Measurements from ENCODE around the gene GABPA. TPM values are rescaled to one million over a fixed set of nuclear protein-coding genes. Genes with fewer than 3 reads are reported as not detected.
"Not testable (repeated sequence)": the region's sequence is repeated elsewhere in the genome, so short reads cannot be mapped to it uniquely, and the experiment has no call there.

GABPA gene
- polyA plus RNA-seq, 3 donors from 2014 or later = 12.6 to 20.8 (median 14.8) TPM

DNA sequence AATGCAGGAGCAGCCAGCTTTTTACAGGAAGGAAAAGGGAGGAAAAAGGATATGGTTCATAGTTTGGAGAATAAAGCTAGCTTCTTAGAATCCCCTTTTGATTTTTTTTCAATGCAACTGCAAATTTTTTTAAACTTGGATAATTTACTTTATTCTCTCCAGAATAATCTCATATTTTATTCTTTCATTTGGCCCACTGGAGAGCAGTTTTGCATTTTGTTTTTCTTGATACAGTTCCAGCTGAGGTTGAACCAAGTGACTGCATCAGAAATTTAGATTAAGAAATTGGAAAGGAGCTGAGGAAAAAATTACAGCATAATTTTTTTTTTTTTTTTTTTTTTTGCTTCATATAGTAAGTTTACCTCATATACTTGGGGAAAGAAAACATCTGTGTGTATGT, 22.8 kb downstream of the GABPA start:
- Mint-ChIP-seq H3K27me3 (ENCODE audit: low read depth in 3 of 3) (peaks cover 0 to 5% (median 0%) of the 10 kb centered on the region in 3 donors), H3K9me3 (no peaks in the 10 kb centered on the region), H3K36me3 (peaks cover 26 to 64% (median 38%) of the 10 kb centered on the region in 3 donors), H3K4me1 (peaks cover 20 to 46% of the 10 kb centered on the region in 2 donors), H3K4me3 (no peak overlapping the region), H3K27ac (peak overlapping the region in 4 of 6 donors; percentile 3 to 55 (median 29))
- no peak for DNase-seq

GRCh38 chr21:25759573-25759972, 24.8 kb downstream of the GABPA start:
- Mint-ChIP-seq H3K4me1 (peaks cover 19 to 46% of the 10 kb centered on the region in 2 donors), H3K36me3 (peaks cover 23 to 61% (median 38%) of the 10 kb centered on the region in 3 donors), H3K27me3 (ENCODE audit: low read depth in 3 of 3) (peaks cover 0 to 5% (median 0%) of the 10 kb centered on the region in 3 donors), H3K27ac (peak overlapping the region in 2 of 6 donors; percentile 18 to 21), H3K9me3 (no peaks in the 10 kb centered on the region), H3K4me3 (no peak overlapping the region)
- DNase-seq = no peak

DNA sequence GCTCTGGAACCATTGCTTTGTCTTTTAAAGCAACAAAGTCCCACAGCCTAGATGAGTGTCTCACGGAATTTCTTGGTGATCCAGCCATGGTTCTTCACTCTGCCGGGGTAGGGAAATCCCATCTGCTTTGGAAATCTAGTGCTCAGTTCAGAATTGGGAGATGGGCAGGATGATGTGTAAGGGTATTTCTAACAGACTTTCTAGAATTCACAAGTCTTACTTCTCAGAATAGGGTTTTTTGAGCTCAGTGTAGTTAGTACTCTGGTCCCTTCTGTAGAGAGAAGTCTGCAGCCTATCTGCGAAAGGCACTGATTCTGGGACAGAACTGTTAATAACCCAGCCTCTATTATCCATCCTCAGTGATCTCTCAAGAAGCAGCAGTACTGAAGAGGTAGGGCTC, 25.3 kb downstream of the GABPA start:
- no peaks in the 10 kb centered on the region for H3K9me3 Mint-ChIP-seq
- peaks cover 19 to 45% of the 10 kb centered on the region in 2 donors for H3K4me1 Mint-ChIP-seq
- peaks cover 0 to 5% (median 0%) of the 10 kb centered on the region in 3 donors for H3K27me3 Mint-ChIP-seq (ENCODE audit: low read depth in 3 of 3)
- no peak overlapping the region for H3K4me3 Mint-ChIP-seq
- H3K27ac Mint-ChIP-seq = peak overlapping the region in 2 of 6 donors; percentile 18 to 22
- DNase-seq = no peak
- peaks cover 25 to 62% (median 39%) of the 10 kb centered on the region in 3 donors for H3K36me3 Mint-ChIP-seq

- no peak for DNase-seq
- Mint-ChIP-seq H3K27me3 (ENCODE audit: low read depth in 3 of 3) (peaks cover 0 to 3% (median 0%) of the 10 kb centered on the region in 3 donors), H3K4me3 (no peak overlapping the region), H3K4me1 (peaks cover 19 to 39% of the 10 kb centered on the region in 2 donors), H3K36me3 (peaks cover 30 to 62% (median 45%) of the 10 kb centered on the region in 3 donors), H3K27ac (peak overlapping the region in 1 of 6 donors; percentile 18), H3K9me3 (no peaks in the 10 kb centered on the region)
Observed at GRCh38 chr21:25760677-25761076, 25.9 kb downstream of the GABPA start.

- Mint-ChIP-seq H3K9me3 (no peaks in the 10 kb centered on the region), H3K27ac (no peak overlapping the region), H3K27me3 (ENCODE audit: low read depth in 3 of 3) (peaks cover 0 to 2% (median 0%) of the 10 kb centered on the region in 3 donors), H3K36me3 (peaks cover 31 to 71% (median 35%) of the 10 kb centered on the region in 3 donors), H3K4me3 (no peak overlapping the region), H3K4me1 (peaks cover 5 to 14% of the 10 kb centered on the region in 2 donors)
- DNase-seq = no peak
Observed at GRCh38 chr21:25764065-25764464, 29.3 kb downstream of the GABPA start.

DNA sequence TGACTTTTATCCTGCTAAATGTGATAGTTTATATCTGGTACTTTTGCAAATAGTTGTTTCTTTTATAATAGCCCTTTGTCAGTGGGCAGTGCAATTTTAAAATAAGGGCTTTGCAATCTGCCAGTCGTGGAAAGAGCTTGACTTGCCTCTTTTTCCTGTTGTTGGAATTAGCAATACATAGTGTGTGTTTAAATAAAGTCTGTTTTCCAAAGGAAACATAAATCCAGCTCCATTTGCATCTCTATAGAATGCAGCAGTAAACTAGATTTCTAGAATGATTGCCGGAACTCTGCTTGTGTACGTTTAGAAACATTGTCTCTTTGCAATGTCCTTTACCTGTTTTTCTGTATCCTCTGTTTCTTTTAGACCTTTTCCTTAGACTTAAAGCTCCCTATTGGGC, 33.1 kb downstream of the GABPA start:
- no peak for DNase-seq
- no peaks in the 10 kb centered on the region for H3K27me3 Mint-ChIP-seq (ENCODE audit: low read depth in 3 of 3)
- H3K4me1 Mint-ChIP-seq = no peaks in the 10 kb centered on the region
- H3K36me3 Mint-ChIP-seq = peaks cover 23 to 48% (median 45%) of the 10 kb centered on the region in 3 donors
- H3K4me3 Mint-ChIP-seq = no peak overlapping the region
- H3K9me3 Mint-ChIP-seq = no peaks in the 10 kb centered on the region
- peak overlapping the region in 1 of 6 donors; percentile 47 for H3K27ac Mint-ChIP-seq

GRCh38 chr21:25772686-25773085, 37.9 kb downstream of the GABPA start:
- no peak for DNase-seq
- Mint-ChIP-seq H3K36me3 (peaks cover 0 to 21% (median 12%) of the 10 kb centered on the region in 3 donors), H3K27me3 (ENCODE audit: low read depth in 3 of 3) (no peaks in the 10 kb centered on the region), H3K27ac (peak overlapping the region in 3 of 6 donors; percentile 10 to 68 (median 14)), H3K4me1 (no peaks in the 10 kb centered on the region), H3K4me3 (no peak overlapping the region), H3K9me3 (no peaks in the 10 kb centered on the region)

GRCh38 chr21:25776440-25776839, 41.7 kb downstream of the GABPA start:
- Mint-ChIP-seq H3K27me3 (ENCODE audit: low read depth in 3 of 3) (no peaks in the 10 kb centered on the region), H3K36me3 (peaks cover 0 to 3% (median 3%) of the 10 kb centered on the region in 3 donors), H3K9me3 (no peaks in the 10 kb centered on the region), H3K4me1 (no peaks in the 10 kb centered on the region), H3K27ac (no peak overlapping the region), H3K4me3 (no peak overlapping the region)
- DNase-seq = no peak

GRCh38 chr21:25778126-25778875, 43.5 kb downstream of the GABPA start:
- H3K36me3 Mint-ChIP-seq; H3K9me3 Mint-ChIP-seq; DNase-seq; H3K4me1 Mint-ChIP-seq; H3K27ac Mint-ChIP-seq; H3K27me3 Mint-ChIP-seq (ENCODE audit: low read depth in 3 of 3); H3K4me3 Mint-ChIP-seq: not testable (repeated sequence)

DNA sequence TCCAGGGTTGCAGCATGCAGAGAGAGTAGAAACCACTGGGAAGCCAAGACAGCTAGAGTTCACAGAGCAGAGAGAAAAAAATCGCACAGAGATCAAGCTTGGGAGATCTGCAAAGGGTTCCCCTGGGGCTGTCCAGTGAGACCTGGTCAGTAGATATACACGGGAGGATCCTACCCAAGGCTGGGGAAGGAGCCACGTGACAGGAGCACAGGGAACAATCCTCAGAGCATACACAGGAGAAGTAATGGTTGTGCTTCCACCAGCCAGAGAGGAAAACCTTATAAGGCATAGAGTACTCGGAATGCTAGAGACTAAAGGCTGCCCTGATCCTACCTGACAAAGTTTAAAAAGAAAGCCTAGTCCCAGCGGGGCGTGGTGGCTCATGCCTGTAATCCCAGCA, 53.9 kb downstream of the GABPA start:
- no peak overlapping the region for H3K27ac Mint-ChIP-seq

DNA sequence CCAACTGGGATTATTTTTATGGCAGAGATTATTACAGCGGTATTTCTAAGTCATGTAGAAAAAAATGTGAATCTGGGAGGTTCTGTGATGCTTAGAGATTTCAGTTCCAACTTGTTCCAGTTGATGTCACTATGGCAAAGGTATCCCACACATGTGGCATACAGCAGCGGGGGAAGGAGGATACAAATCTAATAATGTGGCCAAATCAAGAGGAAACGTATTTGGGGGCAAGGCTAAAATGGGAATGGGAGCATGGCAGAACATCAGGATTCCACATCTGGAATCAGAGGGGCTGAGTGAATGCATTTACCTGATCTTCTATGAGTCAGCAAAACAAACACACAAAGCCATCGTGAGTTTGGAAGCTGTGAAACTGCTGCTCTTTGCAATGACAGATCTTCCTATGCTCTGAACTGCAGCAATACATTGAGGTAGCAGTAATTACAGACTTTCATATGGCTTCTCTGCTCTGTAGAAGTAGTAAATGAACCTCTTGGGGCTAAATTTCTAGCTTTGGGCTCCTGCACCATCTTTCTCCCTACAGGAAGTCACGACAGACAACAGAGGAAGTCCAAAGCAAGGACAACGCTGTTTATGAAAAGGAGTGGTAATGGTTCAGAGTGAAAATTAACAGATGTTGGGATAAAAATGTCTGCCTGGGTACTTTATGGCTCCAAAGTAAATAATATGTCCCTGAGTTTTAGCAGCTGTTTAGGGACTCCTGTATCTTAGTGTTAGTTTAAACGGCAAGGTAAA, 55.5 kb downstream of the GABPA start:
- H3K4me1 Mint-ChIP-seq = peaks cover 11 to 12% of the 10 kb centered on the region in 2 donors
- H3K36me3 Mint-ChIP-seq = no peaks in the 10 kb centered on the region
- DNase-seq = no peak
- H3K4me3 Mint-ChIP-seq = peak overlapping the region; percentile 25 to 70 (median 62)
- H3K27ac Mint-ChIP-seq = no peak overlapping the region
- H3K9me3 Mint-ChIP-seq = peaks cover 0 to 2% (median 0%) of the 10 kb centered on the region in 6 donors
- peaks cover 5 to 13% (median 7%) of the 10 kb centered on the region in 3 donors for H3K27me3 Mint-ChIP-seq (ENCODE audit: low read depth in 3 of 3)

More for the DNA sequence above, 53.9 kb downstream of the GABPA start:
- Mint-ChIP-seq H3K27me3 (ENCODE audit: low read depth in 3 of 3) (peaks cover 2 to 14% (median 6%) of the 10 kb centered on the region in 3 donors), H3K4me3 (no peak overlapping the region), H3K4me1 (peaks cover 11 to 12% of the 10 kb centered on the region in 2 donors), H3K9me3 (peaks cover 0 to 2% (median 0%) of the 10 kb centered on the region in 6 donors), H3K36me3 (no peaks in the 10 kb centered on the region)
- no peak for DNase-seq

GRCh38 chr21:25790878-25791204, 56.1 kb downstream of the GABPA start:
- Mint-ChIP-seq H3K4me1 (peaks cover 11 to 12% of the 10 kb centered on the region in 2 donors), H3K27me3 (ENCODE audit: low read depth in 3 of 3) (peaks cover 5 to 12% (median 7%) of the 10 kb centered on the region in 3 donors), H3K27ac (no peak overlapping the region), H3K9me3 (peaks cover 0 to 2% (median 0%) of the 10 kb centered on the region in 6 donors), H3K36me3 (no peaks in the 10 kb centered on the region), H3K4me3 (peak overlapping the region in 4 of 5 donors; percentile 18 to 67 (median 50))
- no peak for DNase-seq

GRCh38 chr21:25791319-25791718, 56.5 kb downstream of the GABPA start:
- peaks cover 0 to 2% (median 0%) of the 10 kb centered on the region in 6 donors for H3K9me3 Mint-ChIP-seq
- no peak overlapping the region for H3K27ac Mint-ChIP-seq
- DNase-seq = no peak
- H3K4me3 Mint-ChIP-seq = no peak overlapping the region
- no peaks in the 10 kb centered on the region for H3K36me3 Mint-ChIP-seq
- peaks cover 5 to 12% (median 7%) of the 10 kb centered on the region in 3 donors for H3K27me3 Mint-ChIP-seq (ENCODE audit: low read depth in 3 of 3)
- peaks cover 11 to 12% of the 10 kb centered on the region in 2 donors for H3K4me1 Mint-ChIP-seq
